ENCODE measurements around the gene METTL27.

METTL27 gene

DNA sequence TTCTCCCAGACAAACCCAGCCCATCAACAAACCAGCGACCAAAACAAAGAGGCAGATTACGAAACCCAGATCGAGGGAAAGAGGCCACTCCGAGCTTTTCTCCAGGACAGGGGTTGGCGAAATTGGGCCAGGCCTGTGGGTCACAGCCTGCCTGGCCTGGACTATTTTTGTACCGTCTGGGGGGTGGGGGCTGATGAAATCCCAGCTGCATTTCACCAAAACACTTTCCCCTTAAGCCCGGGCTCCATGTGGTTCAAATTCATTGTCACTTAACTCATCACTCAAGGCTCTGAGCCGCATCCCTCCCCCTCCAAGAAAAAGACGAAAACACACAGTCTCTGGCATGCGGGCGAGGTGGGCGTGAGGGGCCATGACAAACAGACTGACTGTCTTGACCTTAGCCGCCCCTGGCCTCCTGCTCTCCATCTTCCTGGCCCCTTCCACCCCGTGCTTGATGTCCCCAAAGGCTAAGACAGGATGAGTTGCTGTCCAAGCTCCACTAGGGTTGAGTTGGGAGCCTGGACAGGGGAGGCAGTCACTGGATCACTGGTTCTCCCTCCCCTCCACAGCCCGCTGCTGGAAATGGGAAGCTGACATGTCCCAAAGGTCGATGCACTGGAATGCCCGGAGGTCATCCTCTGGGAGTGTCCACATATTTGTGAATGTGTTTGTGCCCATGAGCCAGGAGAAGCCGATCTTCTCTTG is 37.8 kb upstream of the METTL27 start:
- DNase-seq (ENCODE audit: extremely low spot score): no peak
- no peak for TF ChIP-seq CTCF (IDR thresholded peaks at IDR 0.05; ENCODE audit: control extremely low read depth, extremely low read depth, low read depth, missing control alignments)
- ChIA-PET POLR2A (no interaction called here), CTCF (no interaction called here)

GRCh38 chr7:73876973-73877372 is 34.7 kb upstream of the METTL27 start:
- no peak for TF ChIP-seq CTCF (IDR thresholded peaks at IDR 0.05; ENCODE audit: control extremely low read depth, extremely low read depth, low read depth, missing control alignments)
- ChIA-PET POLR2A (no interaction called here), CTCF (no interaction called here)
- no peak for DNase-seq (ENCODE audit: extremely low spot score)

DNA sequence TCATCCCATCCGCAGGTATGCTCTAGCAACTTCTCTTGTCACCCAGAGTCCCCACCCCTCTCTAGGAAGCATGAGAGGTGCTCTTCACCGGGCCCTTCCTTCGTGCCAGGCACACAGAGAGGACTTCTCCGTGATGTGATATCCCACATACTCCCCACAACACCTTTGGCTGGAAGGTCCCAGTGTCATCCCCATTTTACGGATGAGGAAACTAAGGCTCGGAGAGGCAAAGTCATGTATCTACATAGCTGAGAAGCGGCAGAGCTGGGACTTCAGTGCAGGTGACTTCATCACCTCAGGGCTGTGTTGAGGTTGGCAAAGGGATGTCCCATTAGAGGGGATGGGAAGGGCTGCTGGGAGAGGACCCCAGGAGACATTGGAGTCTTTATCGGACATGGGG is 34.0 kb upstream of the METTL27 start:
- ChIA-PET POLR2A (no interaction called here), CTCF (interaction anchor here (0.6 kb wide), 1 partner anchor 21 kb away, joined by 3 read pairs; no protein-coding TSS in a partner anchor)
- DNase-seq (ENCODE audit: extremely low spot score): no peak
- TF ChIP-seq CTCF (IDR thresholded peaks at IDR 0.05; ENCODE audit: control extremely low read depth, extremely low read depth, low read depth, missing control alignments): no peak

DNA sequence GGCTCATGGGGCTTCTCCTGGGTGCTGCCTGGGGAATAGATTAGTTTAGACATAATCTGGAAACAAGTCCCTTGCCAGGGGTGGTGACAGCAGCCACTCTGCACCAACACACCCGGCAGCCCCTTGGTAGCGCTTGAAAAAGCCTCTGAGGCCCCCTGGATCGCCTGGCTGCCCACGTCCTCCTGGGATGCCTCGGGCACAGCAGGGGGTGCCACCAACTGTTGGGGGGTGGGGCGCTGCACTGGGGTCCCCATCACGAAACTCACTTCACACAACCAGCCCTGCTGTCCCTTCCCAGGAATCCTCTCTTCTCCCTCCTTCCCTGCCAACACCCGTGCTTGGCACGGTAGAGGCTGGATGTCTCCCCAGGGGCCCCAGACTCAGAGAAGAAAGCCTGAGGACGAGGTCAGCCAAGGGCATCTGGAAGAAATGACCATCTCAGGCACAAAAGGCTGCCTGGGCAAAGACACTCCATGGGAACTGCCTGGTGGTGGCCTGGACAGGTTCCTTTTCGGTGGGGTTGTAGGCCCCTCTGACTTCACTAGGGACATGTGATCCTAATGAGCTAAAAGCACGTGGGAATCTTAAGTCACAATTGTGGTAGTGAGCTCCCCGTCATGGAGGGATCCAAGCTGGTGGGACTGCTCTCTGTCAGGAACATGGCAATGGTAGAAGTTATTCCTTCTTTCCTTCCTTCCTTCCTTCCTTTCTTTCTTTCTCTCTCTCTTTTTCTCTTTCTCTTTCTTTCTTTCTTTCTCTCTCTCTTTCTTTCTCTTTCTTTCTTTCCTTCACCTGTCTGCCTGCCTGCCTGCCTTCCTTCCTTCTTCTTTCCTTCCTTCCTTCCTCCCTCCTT is 30.0 kb upstream of the METTL27 start:
- TF ChIP-seq CTCF (IDR thresholded peaks at IDR 0.05; ENCODE audit: control extremely low read depth, extremely low read depth, low read depth, missing control alignments): no peak
- POLR2A ChIA-PET: no interaction called here
- no peak for DNase-seq (ENCODE audit: extremely low spot score)
- CTCF ChIA-PET: no interaction called here

DNA sequence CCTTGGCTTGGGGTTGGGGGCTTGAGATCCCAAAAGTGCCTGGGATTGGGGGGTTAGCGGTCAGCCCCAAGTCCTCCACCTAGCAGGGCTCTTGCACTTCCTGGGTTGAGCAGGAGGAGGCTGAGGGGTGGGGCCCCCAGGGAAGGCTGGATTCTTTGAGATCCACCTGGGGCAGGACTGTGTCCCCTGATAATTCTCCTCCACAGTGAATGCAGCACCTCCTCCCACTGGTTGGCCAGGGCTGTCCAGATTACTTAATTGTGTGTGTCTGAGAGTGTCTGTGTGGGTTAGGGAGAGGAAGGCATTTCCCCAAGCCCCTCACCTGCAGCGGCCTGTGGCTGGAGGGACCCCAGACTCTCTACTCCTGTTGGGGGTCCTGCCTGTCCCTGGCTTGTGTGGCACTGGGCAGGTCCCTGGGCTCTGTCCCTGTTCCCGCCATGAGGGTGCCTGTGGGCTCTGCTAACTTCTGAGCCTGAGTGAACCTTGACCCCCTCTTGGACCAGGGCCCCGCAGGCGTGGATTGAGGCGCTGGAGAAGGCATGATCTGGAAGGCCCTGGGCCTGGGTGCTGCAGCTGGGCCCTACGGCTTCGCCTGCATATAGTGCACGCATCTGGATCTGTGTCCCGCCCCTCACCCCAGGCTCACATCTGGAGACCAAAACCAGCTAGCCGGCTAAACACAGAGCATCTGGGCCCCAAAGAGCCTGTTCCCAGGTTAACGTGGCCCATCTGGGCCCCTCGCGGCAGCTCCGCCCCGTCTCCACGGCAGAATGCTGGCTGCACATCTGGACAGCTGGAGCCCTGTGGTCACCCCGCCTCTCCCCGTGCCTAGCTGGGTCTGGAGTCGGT is 29.1 kb upstream of the METTL27 start:
- POLR2A ChIA-PET: no interaction called here
- TF ChIP-seq CTCF (IDR thresholded peaks at IDR 0.05; ENCODE audit: control extremely low read depth, extremely low read depth, low read depth, missing control alignments): no peak
- DNase-seq (ENCODE audit: extremely low spot score): no peak
- CTCF ChIA-PET: no interaction called here

DNA sequence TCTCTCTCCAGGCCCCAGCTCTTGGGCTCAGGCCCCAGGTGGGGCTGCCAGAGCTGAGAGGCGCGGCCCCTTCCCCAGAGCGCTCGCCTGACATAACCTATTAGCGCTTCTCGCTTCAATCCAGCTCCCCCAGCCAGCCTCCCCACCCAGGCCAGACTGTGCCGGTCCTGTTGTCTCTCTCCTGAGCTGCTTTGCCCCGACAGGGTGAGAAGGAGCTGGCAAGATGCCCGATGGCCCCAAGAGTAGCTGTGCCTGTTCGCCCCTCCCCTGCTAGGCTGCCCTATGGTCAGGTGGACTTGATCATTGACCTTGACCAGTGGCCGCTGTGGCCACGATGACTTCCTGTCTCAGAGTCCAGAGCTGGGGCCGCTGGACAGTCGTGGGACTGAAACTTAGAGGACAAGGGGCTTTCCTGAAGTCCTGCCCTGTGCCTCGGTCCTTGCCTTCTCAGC is 27.8 kb upstream of the METTL27 start:
- DNase-seq (ENCODE audit: extremely low spot score): no peak
- POLR2A ChIA-PET: no interaction called here
- no peak for TF ChIP-seq CTCF (IDR thresholded peaks at IDR 0.05; ENCODE audit: control extremely low read depth, extremely low read depth, low read depth, missing control alignments)

More for the DNA sequence above, 27.8 kb upstream of the METTL27 start:
- CTCF ChIA-PET: interaction anchor here (1.1 to 1.5 kb wide), 2 partner anchors 20 to 156 kb away, joined by 3 to 7 read pairs; no protein-coding TSS in a partner anchor
